NCI-H82 (cell line): ENCODE results near the gene HCAR2.
"Not testable (repeated sequence)": the region's sequence is repeated elsewhere in the genome, so short reads cannot be mapped to it uniquely, and the experiment has no call there.

ENCODE experiments used
- DNase-seq: peaks from one replicate; lab custom pipeline; 2025; lab: John Stamatoyannopoulos, UW

HCAR2 gene

GRCh38 chr12:122665759-122666158 is 37.4 kb downstream of the HCAR2 start:
- no peak for DNase-seq

- no peak for DNase-seq
Measured at GRCh38 chr12:122665349-122665748, 37.8 kb downstream of the HCAR2 start.

DNA sequence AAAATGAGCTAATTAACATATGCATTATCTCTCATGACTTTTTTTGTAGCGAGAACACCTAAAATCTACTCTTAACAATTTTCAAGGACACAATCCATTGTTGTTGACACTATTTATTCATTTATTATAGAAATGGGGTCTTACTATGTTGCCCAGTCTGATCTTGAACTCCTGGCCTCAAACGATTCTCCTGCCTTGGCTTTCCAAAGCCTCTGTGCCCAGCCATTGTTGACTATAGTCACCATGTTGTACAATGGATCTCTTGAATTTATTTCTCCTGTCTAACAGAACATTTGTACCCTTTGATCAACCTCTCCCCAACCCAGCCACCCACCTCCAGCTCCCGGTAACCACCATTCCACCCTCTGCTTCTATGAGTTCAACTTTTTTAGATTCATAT is 41.2 kb downstream of the HCAR2 start:
- DNase-seq: no peak

DNA sequence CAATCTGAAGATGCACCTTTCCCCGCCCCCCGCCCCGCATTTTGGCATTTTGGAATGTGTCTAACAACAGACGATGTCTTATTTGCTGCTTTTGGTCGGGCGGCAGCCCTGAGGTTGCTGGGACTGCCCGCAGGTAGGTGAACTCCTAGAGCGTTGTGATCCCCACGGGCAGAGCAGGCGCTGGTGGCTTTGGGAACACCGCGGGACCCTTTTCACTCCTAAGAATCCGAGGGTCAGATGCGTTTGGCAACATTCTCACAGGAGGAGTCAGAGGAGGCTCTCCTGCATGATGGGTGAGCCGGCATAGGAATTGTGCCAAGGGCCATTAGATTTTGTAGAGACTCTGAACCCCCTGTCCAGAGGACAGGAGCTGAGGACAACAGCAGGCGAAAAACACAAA is 41.9 kb downstream of the HCAR2 start:
- no peak for DNase-seq

DNA sequence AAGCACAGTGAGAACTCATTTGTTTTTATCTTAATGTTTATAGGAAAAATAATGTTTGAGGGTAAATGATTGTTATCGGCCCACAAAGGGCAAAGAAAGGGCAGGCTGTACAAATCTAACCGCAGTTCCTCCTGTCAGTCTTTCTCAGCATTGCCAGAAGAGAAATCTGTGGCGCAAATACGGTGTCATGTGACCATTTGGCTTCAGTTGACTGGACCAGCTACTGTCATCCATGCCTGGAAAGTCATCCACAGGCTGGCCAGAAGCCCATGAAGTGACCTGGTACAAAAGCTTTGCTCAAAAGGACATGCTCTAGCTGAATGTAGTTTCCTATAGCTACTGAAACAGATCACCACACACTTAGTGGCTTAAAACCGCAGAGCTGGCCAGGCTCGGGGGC is 43.6 kb downstream of the HCAR2 start:
- DNase-seq: no peak

DNA sequence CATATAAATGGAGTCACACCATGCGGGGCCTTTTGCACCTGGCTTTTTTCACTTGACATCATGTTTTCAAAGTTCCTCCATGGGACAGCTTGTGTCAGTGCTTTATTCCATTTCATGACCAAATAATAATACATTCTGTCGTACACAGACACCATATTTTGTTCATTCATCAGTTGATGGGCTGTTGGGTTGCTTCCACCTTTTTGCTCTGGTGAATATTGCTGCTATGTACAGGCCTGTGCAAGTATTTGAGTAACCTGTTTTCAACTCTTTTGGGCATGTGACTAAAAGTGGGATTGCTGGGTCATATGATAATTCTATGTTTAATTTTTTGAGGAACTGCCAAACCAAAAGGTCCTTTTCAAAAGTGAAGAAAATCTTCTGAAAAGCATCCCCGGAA is 46.9 kb downstream of the HCAR2 start:
- no peak for DNase-seq

DNA sequence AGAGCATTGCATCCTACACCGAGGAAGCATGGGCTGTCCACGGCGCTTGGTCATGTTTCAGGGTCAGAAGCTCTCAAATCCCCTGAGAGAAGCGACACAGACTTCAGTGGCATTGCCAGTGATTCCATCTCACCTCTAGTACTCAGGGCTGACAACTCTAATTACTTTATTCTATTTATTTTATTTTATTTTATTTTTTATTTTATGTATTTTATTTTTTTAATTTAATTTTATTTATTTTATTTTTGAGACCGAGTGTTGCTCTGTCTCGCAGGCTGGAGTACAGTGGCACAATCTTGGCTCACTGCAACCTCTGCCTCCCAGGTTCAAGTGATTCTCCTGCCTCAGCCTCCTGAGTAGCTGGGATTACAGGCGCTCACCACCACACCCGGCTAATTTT is 49.9 kb downstream of the HCAR2 start:
- not testable (repeated sequence) for DNase-seq

DNA sequence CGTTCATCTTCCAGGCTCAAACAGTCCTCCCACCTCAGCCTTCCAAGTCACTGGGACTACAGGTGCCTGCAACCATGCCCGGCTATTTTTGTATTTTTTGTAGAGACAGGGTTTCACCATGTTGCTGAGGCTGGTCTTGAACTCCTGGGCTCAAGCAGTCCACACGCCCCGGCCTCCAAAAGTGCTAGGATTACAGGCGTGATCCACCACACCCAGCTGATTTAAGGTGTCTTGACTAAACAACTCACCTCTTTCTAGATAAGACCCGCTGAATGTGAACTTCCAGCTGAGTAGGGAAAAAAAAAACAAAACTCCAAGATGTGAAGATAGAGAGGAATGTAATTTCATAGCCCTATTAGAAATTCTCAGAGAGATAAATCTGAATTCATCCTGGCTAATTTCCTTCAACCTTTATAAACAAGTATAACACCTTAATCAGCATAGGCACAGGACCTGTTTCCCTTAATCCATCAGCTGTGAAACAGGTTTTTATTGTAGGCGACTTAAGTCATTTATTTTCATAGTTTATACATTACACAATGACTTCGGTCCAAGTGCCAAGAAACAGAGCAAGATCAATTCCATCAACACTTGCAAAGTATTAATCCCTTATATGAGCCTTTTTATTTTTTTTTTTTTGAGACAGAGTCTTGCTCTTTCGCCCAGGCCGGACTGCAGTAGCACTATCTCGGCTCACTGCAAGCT is 51.5 kb downstream of the HCAR2 start:
- DNase-seq: no peak
